SW 1271 (cell line): ENCODE data around the gene YWHAE.
"Not testable (repeated sequence)": the region's sequence is repeated elsewhere in the genome, so short reads cannot be mapped to it uniquely, and the experiment has no call there.

Experiments
- DNase-seq, 2 experiments: peaks; one replicate each; lab custom pipeline; 2025; lab: John Stamatoyannopoulos, UW

The YWHAE gene

GRCh38 chr17:1412185-1413110 lies 12.4 kb upstream of the YWHAE start:
- no peak for DNase-seq

- no peak for DNase-seq
Measured at GRCh38 chr17:1402262-1402586, 2.2 kb upstream of the YWHAE start.

DNA sequence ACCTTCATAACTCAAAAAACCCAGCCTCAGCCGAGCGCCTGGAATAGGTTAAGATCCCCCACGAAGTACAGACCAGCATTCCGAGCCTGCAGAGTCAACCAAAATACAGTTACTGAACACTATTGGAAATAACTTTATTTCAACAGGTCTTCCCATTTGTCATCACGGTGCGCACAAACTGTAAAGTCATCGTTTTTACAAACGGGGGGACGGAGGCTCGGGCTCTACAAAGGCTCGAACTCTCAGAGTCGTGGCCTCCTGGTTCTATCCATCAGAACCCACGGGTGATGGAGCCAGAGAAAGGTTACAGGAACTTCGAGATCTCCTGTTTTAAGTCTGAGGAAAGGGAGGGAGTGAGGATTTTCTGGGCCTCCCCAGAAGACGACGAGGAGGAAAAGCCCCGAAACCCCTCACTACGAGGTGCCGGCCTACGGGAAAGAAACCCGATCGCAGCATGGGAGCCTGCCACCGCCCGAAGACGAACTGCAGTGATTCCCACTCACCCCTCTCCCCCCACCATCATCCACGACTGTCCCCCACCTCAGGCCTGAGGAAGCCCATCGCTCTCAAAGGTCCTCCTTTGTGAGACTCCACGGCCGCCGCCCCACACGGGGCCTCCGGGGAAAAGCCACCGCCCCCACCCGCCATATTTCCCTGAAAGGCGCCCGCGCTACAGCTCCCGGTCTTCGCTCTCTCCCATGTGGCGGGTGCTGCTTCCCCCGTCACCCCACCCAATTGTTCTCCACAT lies 917 bp downstream of the YWHAE start:
- DNase-seq, result no peak

- no peak for DNase-seq
Measured at GRCh38 chr17:1398028-1398427, 2.0 kb downstream of the YWHAE start.

- not testable (repeated sequence) for DNase-seq
Measured at GRCh38 chr17:1395876-1396665, 4.0 kb downstream of the YWHAE start.

DNA sequence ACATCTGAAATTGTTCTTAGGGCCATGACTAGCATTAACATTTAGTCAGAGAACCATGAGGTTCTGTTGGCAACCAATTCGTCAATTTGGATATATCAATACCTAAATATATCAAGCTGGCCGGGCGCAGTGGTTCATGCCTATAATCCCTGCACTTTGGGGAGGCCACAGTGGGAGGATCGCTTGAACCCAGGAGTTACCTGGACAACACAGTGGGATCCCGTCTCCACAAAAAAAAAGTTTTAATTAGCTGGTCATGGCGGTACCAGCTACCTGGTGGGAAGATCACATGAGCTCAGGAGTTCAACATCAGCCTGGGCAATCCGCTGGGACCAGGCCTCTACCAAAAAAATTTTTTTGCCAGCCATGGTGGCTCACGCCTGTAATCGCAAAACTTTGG lies 8.4 kb downstream of the YWHAE start:
- no peak for DNase-seq

GRCh38 chr17:1390432-1391367 lies 9.3 kb downstream of the YWHAE start:
- no peak for DNase-seq

DNA sequence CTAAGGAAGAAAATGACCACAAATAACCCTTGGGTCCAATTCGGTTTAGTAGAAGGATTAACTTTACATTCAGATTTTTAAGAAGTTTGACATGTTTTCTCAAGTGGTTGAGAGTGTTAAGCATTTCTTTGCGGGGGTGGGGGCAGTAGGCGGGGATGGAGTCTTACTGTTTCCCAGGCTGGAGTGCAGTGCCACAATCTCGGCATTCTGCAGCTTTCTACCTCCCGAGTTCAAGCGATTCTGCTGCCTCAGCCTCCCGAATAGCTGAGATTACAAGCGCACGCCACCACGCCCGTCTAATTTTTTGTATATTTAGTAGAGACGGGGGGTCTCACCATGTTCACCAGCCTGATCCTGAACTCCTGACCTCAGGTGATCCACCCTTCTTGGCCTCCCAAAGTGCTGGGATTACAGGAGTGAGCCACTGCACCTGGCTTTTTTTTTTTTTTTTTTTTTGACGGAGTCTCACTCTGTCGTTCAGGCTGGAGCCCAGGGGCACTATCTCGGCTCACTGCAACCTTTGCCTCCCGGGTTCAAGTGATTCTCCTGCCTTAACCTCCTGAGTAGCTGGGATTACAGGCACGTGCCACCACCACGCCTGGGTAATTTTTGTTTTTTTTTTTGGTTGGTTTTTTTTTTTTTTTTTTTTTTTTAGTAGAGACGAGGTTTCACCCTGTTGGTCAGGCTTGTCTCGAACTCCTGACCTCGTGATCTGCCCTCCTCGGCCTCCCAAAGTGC lies 12.4 kb downstream of the YWHAE start:
- DNase-seq, result not testable (repeated sequence)

GRCh38 chr17:1386675-1387190 lies 13.3 kb downstream of the YWHAE start:
- DNase-seq, result not testable (repeated sequence)

GRCh38 chr17:1386265-1386664 lies 13.8 kb downstream of the YWHAE start:
- no peak for DNase-seq

DNA sequence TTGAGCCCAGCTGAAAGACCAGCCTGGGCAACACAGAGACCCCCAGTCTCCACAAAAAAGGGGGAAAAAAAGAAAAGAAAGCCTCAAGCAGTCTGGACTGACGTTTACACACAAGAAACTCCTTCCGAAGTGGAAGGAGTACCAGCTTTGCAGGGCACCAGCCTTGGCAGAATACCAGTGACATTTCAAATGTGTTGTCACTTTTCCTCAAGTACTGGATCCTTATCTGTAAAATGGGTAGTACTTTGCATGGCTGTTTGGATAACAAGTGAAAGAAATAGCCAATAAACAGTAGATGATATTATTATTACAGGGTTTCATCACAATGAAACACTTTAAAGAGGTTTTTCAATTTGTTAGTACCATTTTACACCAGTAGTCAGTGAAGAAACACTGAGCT lies 14.2 kb downstream of the YWHAE start:
- DNase-seq, result no peak

- no peak for DNase-seq
Measured at GRCh38 chr17:1384905-1385435, 15.1 kb downstream of the YWHAE start.

- no peak for DNase-seq
Measured at GRCh38 chr17:1379930-1380313, 20.1 kb downstream of the YWHAE start.

- DNase-seq, result no peak
Measured at GRCh38 chr17:1379208-1379929, 20.7 kb downstream of the YWHAE start.

DNA sequence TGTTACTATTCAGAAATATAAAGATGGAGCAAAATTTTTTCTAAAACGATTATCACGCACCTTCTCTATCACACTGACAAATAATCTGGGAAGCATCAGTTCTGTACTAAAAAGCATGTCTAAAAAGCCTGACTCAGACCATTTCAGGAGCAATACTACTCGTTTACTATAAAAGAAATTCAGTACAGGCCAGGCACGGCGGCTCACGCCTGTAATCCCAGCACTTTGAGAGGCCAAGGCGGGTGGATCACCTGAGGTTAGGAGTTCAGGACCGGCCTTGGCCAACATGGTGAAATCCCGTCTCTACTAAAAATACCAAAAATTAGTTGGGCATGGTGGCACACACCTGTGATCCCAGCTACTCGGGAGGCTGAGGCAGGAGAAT lies 21.6 kb downstream of the YWHAE start:
- not testable (repeated sequence) for DNase-seq

GRCh38 chr17:1377334-1377733 lies 22.7 kb downstream of the YWHAE start:
- no peak for DNase-seq

- no peak for DNase-seq
Measured at GRCh38 chr17:1376061-1376460, 24.0 kb downstream of the YWHAE start.

DNA sequence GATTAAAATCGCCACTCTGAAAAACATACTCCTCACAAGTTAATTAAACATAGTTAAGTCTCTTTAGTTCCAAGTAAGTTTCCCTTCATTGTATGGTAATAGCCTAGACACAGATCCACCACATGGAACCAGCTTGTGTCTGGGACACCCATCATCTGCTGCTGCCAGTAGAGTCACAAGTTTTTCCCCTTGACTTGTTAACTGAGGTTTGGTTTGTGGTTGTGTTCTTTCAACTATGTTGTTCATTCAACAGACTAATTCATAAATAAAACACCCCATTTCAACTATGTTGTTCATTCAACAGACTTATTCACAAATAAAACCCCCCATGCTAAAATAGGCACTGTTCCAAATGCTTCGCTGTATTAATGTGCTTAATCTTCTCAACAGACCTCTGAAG lies 24.4 kb downstream of the YWHAE start:
- no peak for DNase-seq

DNA sequence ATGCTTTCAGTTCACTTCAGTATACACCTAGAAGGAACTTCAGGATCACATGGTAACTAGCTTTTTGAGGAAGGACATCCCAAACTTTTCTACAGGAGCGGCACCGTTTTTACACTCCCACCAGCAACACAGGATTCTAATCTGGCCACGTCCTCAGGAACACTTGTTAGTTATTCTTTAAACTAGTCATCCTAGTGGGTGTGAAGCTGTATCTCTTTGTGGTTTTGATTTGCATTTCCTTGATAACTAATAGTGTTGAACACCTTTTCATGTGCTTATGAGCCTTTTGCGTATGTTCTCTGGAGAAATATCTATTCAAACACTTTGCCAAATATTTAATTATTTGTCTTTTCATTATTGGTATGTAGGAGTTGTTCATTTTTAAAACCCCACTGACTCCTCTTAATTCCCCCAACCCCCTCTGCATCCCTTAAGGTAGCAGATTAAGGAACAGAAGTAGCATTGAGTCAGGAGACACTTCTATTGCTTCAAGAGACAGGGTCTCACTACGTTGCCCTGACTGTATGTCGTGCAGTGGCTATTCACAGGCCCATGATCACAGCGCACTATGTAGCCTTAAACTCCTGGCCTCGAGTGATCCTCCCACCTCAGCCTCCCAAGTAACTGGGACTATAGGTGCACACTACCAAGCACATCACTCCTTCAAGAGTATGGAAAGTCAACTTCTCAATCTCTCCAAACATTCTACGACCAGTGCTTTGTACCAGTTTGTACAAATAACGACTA lies 25.4 kb downstream of the YWHAE start:
- DNase-seq, result no peak
